ENCODE results near the gene CILP2.

Gene CILP2

GRCh38 chr19:19544954-19545591 lies 7.0 kb downstream of the CILP2 start:
- no peak for DNase-seq (ENCODE audit: low read depth)

- no peak for DNase-seq (ENCODE audit: low read depth)
Observed at GRCh38 chr19:19545707-19546106, 7.6 kb downstream of the CILP2 start.

GRCh38 chr19:19546751-19547162 lies 8.7 kb downstream of the CILP2 start:
- no peak for DNase-seq (ENCODE audit: low read depth)

- no peak for DNase-seq (ENCODE audit: low read depth)
Observed at GRCh38 chr19:19547674-19548336, 9.7 kb downstream of the CILP2 start.

- no peak for DNase-seq (ENCODE audit: low read depth)
Observed at GRCh38 chr19:19548915-19549759, 11.1 kb downstream of the CILP2 start.

- DNase-seq (ENCODE audit: low read depth), result no peak
Observed at GRCh38 chr19:19549804-19550464, 11.9 kb downstream of the CILP2 start.

GRCh38 chr19:19550485-19550929 lies 12.4 kb downstream of the CILP2 start:
- DNase-seq (ENCODE audit: low read depth), result no peak

GRCh38 chr19:19550972-19551852 lies 13.1 kb downstream of the CILP2 start:
- DNase-seq (ENCODE audit: low read depth), result no peak

GRCh38 chr19:19551853-19552192 lies 13.8 kb downstream of the CILP2 start:
- DNase-seq (ENCODE audit: low read depth), result no peak

GRCh38 chr19:19552798-19553197 lies 14.7 kb downstream of the CILP2 start:
- DNase-seq (ENCODE audit: low read depth), result no peak

GRCh38 chr19:19553670-19554069 lies 15.6 kb downstream of the CILP2 start:
- DNase-seq (ENCODE audit: low read depth), result no peak

- DNase-seq (ENCODE audit: low read depth), result no peak
Observed at GRCh38 chr19:19554074-19555023, 16.3 kb downstream of the CILP2 start.

GRCh38 chr19:19558055-19558454 lies 20.0 kb downstream of the CILP2 start:
- DNase-seq (ENCODE audit: low read depth), result no peak

- DNase-seq (ENCODE audit: low read depth), result no peak
Observed at GRCh38 chr19:19558636-19559035, 20.6 kb downstream of the CILP2 start.

- DNase-seq (ENCODE audit: low read depth), result no peak
Observed at GRCh38 chr19:19559931-19560330, 21.9 kb downstream of the CILP2 start.

GRCh38 chr19:19561946-19562664 lies 24.0 kb downstream of the CILP2 start:
- no peak for DNase-seq (ENCODE audit: low read depth)

GRCh38 chr19:19562665-19563347 lies 24.7 kb downstream of the CILP2 start:
- no peak for DNase-seq (ENCODE audit: low read depth)

GRCh38 chr19:19563348-19563848 lies 25.3 kb downstream of the CILP2 start:
- no peak for DNase-seq (ENCODE audit: low read depth)

- DNase-seq (ENCODE audit: low read depth), result no peak
Observed at GRCh38 chr19:19566306-19566705, 28.2 kb downstream of the CILP2 start.
